ENCODE measurements around the gene CTDNEP1.

- TF ChIP-seq CTCF (IDR thresholded peaks at IDR 0.05; ENCODE audit: insufficient read depth, low read depth, low read length) (no peak), EZH2 (IDR thresholded peaks at IDR 0.05; ENCODE audit: insufficient read depth, low read length) (no peak)
These were observed 32.8 kb downstream of the CTDNEP1 start for GRCh38 chr17:7218758-7219157.

All from astrocyte (in vitro differentiated cells and primary cell).